H1 (cell line): ENCODE measurements around the gene CFAP157.

ENCODE experiments used
- EP300 ChIP-seq, 2 experiments: IDR thresholded peaks; 1 replicate in 1 of 2; 2 replicates in 1 of 2; pipeline ENCODE4 v1.6.1; 2011 to 2012; ENCODE audit warnings: low read depth in 2 of 2, low read length in 2 of 2, mild to moderate bottlenecking in 2 of 2, borderline replicate concordance in 1 of 2, inconsistent platforms in 1 of 2, moderate library complexity in 1 of 2
- EZH2 ChIP-seq: fragments of 200-600 bp; sonication (generic); IDR thresholded peaks from 2 replicates; pipeline ENCODE4 v1.7.1; 2012; ENCODE audit warnings: low read depth, mild to moderate bottlenecking, moderate library complexity, low read length, inconsistent platforms; ENCODE audit not compliant: severe bottlenecking
- JUN ChIP-seq: IDR thresholded peaks from 2 replicates; pipeline ENCODE4 v1.6.1; 2011; ENCODE audit warnings: low read depth, mild to moderate bottlenecking, improper control_type of control experiment, low read length
- POLR2A ChIP-seq, 2 experiments: IDR thresholded peaks; 1 replicate in 1 of 2; 2 replicates in 1 of 2; pipeline ENCODE4 v1.6.1; 2011; ENCODE audit warnings: low read depth in 2 of 2, low read length in 2 of 2, mild to moderate bottlenecking in 2 of 2; ENCODE audit errors: control extremely low read depth in 1 of 2
- RAD21 ChIP-seq, 2 experiments: IDR thresholded peaks in 1 of 2; conservative IDR thresholded peaks in 1 of 2; 2 replicates each; pipeline ENCODE4 v1.6.1; 2011; ENCODE audit warnings: low read depth in 2 of 2, low read length in 2 of 2, improper control_type of control experiment in 1 of 2, inconsistent platforms in 1 of 2, mild to moderate bottlenecking in 1 of 2, moderate library complexity in 1 of 2
- SIN3A ChIP-seq, 2 experiments: IDR thresholded peaks in 1 of 2; conservative IDR thresholded peaks in 1 of 2; 2 replicates each; pipeline ENCODE4 v1.6.1; 2011 to 2012; ENCODE audit warnings: low read length in 2 of 2, improper control_type of control experiment in 1 of 2, low read depth in 1 of 2, mild to moderate bottlenecking in 1 of 2
- SP1 ChIP-seq: IDR thresholded peaks from 2 replicates; pipeline ENCODE4 v1.6.1; 2011; ENCODE audit warnings: low read depth, low read length
- TBP ChIP-seq: IDR thresholded peaks from 2 replicates; pipeline ENCODE4 v1.6.1; 2011; ENCODE audit warnings: low read depth, low read length, improper control_type of control experiment
- TF ChIP-seq, protein P1 (sequence below), 3 experiments: IDR thresholded peaks; 1 replicate in 2 of 3; 2 replicates in 1 of 3; pipeline versions ENCODE4 v1.5.1 to v1.6.1; 2011; ENCODE audit warnings: low read length in 3 of 3, mild to moderate bottlenecking in 3 of 3, inconsistent platforms in 2 of 3, low read depth in 1 of 3, moderate library complexity in 1 of 3; ENCODE audit not compliant: insufficient read depth in 1 of 3; ENCODE audit errors: control extremely low read depth in 1 of 3
- TF ChIP-seq, protein P2 (sequence below): IDR thresholded peaks from 2 replicates; pipeline ENCODE4 v1.6.1; 2012; ENCODE audit warnings: inconsistent platforms

DNA sequence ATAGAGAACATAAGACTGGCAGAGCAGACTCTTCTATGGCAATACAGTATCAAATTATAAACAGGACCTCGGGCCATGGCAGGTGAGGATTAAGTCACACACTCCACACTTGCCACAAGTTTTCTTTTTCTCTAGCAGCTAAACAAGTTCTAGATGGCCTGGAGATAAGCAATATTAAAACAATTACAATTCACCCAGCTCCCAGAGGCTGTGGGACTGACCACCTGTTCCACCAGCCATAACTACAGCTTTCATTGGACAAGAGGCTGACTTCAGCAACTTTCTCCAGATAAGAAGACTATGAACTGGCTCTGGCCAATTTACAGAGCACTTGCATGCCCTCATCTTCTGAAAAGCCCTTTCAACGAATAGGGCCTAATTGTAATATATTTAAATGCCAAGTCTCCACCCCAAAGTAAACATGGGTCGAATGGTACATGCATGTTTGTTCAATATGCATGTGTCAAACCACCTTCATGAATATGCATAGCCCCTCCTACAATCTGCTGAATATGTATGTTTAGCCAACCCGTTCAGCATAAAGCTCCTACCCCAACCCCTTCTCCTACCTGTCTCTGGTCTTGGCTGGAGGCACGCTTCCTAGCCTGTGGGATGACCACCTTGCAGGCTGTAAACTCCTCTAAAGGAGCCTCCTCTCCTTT is 6.1 kb upstream of the CFAP157 start:
- TF ChIP-seq, protein P1, sequence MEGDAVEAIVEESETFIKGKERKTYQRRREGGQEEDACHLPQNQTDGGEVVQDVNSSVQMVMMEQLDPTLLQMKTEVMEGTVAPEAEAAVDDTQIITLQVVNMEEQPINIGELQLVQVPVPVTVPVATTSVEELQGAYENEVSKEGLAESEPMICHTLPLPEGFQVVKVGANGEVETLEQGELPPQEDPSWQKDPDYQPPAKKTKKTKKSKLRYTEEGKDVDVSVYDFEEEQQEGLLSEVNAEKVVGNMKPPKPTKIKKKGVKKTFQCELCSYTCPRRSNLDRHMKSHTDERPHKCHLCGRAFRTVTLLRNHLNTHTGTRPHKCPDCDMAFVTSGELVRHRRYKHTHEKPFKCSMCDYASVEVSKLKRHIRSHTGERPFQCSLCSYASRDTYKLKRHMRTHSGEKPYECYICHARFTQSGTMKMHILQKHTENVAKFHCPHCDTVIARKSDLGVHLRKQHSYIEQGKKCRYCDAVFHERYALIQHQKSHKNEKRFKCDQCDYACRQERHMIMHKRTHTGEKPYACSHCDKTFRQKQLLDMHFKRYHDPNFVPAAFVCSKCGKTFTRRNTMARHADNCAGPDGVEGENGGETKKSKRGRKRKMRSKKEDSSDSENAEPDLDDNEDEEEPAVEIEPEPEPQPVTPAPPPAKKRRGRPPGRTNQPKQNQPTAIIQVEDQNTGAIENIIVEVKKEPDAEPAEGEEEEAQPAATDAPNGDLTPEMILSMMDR (IDR thresholded peaks at IDR 0.05; ENCODE audit: control extremely low read depth in 1 of 3, insufficient read depth in 1 of 3, low read depth in 1 of 3, low read length in 3 of 3) = no peak
- no peak for TF ChIP-seq POLR2A (IDR thresholded peaks at IDR 0.05; ENCODE audit: control extremely low read depth in 1 of 2, low read depth in 2 of 2, low read length in 2 of 2)
- TF ChIP-seq TBP = no peak
- no peak for TF ChIP-seq JUN
- TF ChIP-seq SIN3A (conservative IDR thresholded peaks at IDR 0.05 in 1 of 2, IDR thresholded peaks at IDR 0.05 in 1 of 2; ENCODE audit: low read depth in 1 of 2, low read length in 2 of 2) = no peak
- TF ChIP-seq RAD21 (IDR thresholded peaks at IDR 0.05 in 1 of 2, conservative IDR thresholded peaks at IDR 0.05 in 1 of 2; ENCODE audit: low read depth in 2 of 2, low read length in 2 of 2) = no peak
- TF ChIP-seq, protein P2, sequence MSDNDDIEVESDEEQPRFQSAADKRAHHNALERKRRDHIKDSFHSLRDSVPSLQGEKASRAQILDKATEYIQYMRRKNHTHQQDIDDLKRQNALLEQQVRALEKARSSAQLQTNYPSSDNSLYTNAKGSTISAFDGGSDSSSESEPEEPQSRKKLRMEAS = no peak
- TF ChIP-seq EZH2 = no peak
- TF ChIP-seq SP1 = no peak
- TF ChIP-seq EP300 (IDR thresholded peaks at IDR 0.05; ENCODE audit: borderline replicate concordance in 1 of 2, low read depth in 2 of 2, low read length in 2 of 2) = no peak
